WTC11 (cell line): ENCODE measurements around the gene PRKN. TPM values are rescaled to one million over a fixed set of nuclear protein-coding genes. Genes with fewer than 3 reads are reported as not detected.

Source experiments
- ATAC-seq: fragments of 200-7000 bp; cut with Tn5 transposase; 2 replicates; pipeline ENCODE4 v1.10.0; 2021; ENCODE audit warnings: mild to moderate bottlenecking, moderate library complexity
- CTCF ChIA-PET: fragments of 300-600 bp; sonication (Branson Sonifier 250); formaldehyde crosslinking; loops from one replicate; lab custom pipeline; 2021; ENCODE audit warnings: antibody characterized with exemption; lab: Charles Lee
- POLR2A ChIA-PET: fragments of 350-600 bp; sonication (Branson Sonifier 250); formaldehyde crosslinking; loops from one replicate; lab custom pipeline; 2021; ENCODE audit warnings: antibody characterized with exemption; lab: Charles Lee
- DNase-seq: peaks from one replicate; pipeline ENCODE4 v3.0.0; 2021; ENCODE audit warnings: low spot score
- H3K27ac Mint-ChIP-seq: 2 replicates; pipeline ENCODE4 v1.8.0; 2021; ENCODE audit warnings: mixed read lengths
- H3K27me3 Mint-ChIP-seq: 2 replicates; pipeline ENCODE4 v1.8.0; 2021; ENCODE audit warnings: low read depth, mild to moderate bottlenecking, moderate library complexity, mixed read lengths
- H3K36me3 Mint-ChIP-seq: 2 replicates; pipeline ENCODE4 v1.8.0; 2021; ENCODE audit warnings: mixed read lengths
- H3K4me1 Mint-ChIP-seq: 2 replicates; pipeline ENCODE4 v1.8.0; 2022; ENCODE audit warnings: mixed read lengths
- H3K4me3 Mint-ChIP-seq: 2 replicates; pipeline ENCODE4 v1.8.0; 2021; ENCODE audit warnings: mild to moderate bottlenecking, moderate library complexity, mixed read lengths
- H3K9me3 Mint-ChIP-seq: 2 replicates; pipeline ENCODE4 v1.8.0; 2021; ENCODE audit warnings: mixed read lengths
- AR ChIP-seq: fragments of 250-450 bp; sonication (Bioruptor Pico); IDR thresholded peaks from 2 replicates; pipeline ENCODE4 v1.9.0; 2021; ENCODE audit warnings: mild to moderate bottlenecking
- ATF6 ChIP-seq: sonication (generic); formaldehyde crosslinking; IDR thresholded peaks from 2 replicates; pipeline ENCODE4 v1.8.1; 2023; ENCODE audit warnings: mild to moderate bottlenecking, missing genetic modification reagents
- CTCF ChIP-seq: fragments of 200-600 bp; IDR thresholded peaks from 2 replicates; pipeline ENCODE4 v1.8.0; 2022; ENCODE audit warnings: antibody characterized with exemption
- ERG ChIP-seq: fragments of 250-450 bp; sonication (Bioruptor Pico); IDR thresholded peaks from 2 replicates; pipeline ENCODE4 v1.8.0; 2021; ENCODE audit warnings: mild to moderate bottlenecking
- GABPB1 ChIP-seq: sonication (generic); formaldehyde crosslinking; IDR thresholded peaks from 2 replicates; pipeline ENCODE4 v1.8.1; 2023; ENCODE audit warnings: mild to moderate bottlenecking, missing genetic modification reagents
- GRHL2 ChIP-seq: fragments of 250-450 bp; sonication (Bioruptor Pico); IDR thresholded peaks from 2 replicates; pipeline ENCODE4 v1.8.0; 2022; ENCODE audit warnings: mild to moderate bottlenecking, moderate library complexity; ENCODE audit not compliant: insufficient replicate concordance, severe bottlenecking
- HMGA2 ChIP-seq: fragments of 250-450 bp; sonication (Bioruptor Pico); IDR thresholded peaks from 2 replicates; pipeline ENCODE4 v1.4.0; 2021; ENCODE audit warnings: mild to moderate bottlenecking, moderate library complexity
- MYBL2 ChIP-seq: sonication (generic); formaldehyde crosslinking; IDR thresholded peaks from 2 replicates; pipeline ENCODE4 v1.8.1; 2023; ENCODE audit warnings: mild to moderate bottlenecking, moderate library complexity, missing genetic modification reagents
- NFE2L1 ChIP-seq: sonication (generic); formaldehyde crosslinking; IDR thresholded peaks from 2 replicates; pipeline ENCODE4 v1.8.1; 2023; ENCODE audit warnings: missing genetic modification reagents
- NR1H2 ChIP-seq: sonication (generic); formaldehyde crosslinking; IDR thresholded peaks from 2 replicates; pipeline ENCODE4 v1.9.0; 2021; ENCODE audit warnings: mild to moderate bottlenecking, moderate library complexity, missing genetic modification reagents
- PRDM15 ChIP-seq: sonication (generic); formaldehyde crosslinking; IDR thresholded peaks from 2 replicates; pipeline ENCODE4 v1.8.0; 2022; ENCODE audit warnings: missing genetic modification reagents
- PREB ChIP-seq: sonication (generic); formaldehyde crosslinking; IDR thresholded peaks from 2 replicates; pipeline ENCODE4 v1.8.1; 2022; ENCODE audit warnings: mild to moderate bottlenecking, missing genetic modification reagents, moderate library complexity, borderline replicate concordance
- SMAD4 ChIP-seq: sonication (generic); formaldehyde crosslinking; IDR thresholded peaks from 2 replicates; pipeline ENCODE4 v1.8.0; 2022; ENCODE audit warnings: mild to moderate bottlenecking, missing genetic modification reagents
- ZNF425 ChIP-seq: fragments of 250-450 bp; sonication (Bioruptor Pico); conservative IDR thresholded peaks from 2 replicates; pipeline ENCODE4 v1.9.0; 2021; ENCODE audit warnings: mild to moderate bottlenecking
- ZSCAN18 ChIP-seq: fragments of 250-450 bp; sonication (Bioruptor Pico); IDR thresholded peaks from 2 replicates; pipeline ENCODE4 v2.1.2; 2022; ENCODE audit warnings: mild to moderate bottlenecking, moderate library complexity
- total RNA-seq: library from RNA; stranded (reverse); gene quantifications from 3 replicates; pipeline ENCODE4 v1.2.3, GENCODE V29; 2021

Gene PRKN
- total RNA-seq, 1 experiment from 2014 or later = 0.59 TPM

GRCh38 chr6:161318456-161318855 is 1409.1 kb downstream of the PRKN start:
- Mint-ChIP-seq H3K27me3 (no peaks in the 10 kb centered on the region; the same call in 1 of the 2 replicates), H3K9me3 (peaks cover 38% of the 10 kb centered on the region), H3K4me3 (no peak overlapping the region), H3K4me1 (peaks cover 16% of the 10 kb centered on the region), H3K27ac (no peak overlapping the region), H3K36me3 (peaks cover 30% of the 10 kb centered on the region)
- ChIA-PET CTCF (interaction anchor here (1.0 kb wide), 1 partner anchor 52 kb away, joined by 3 read pairs; no protein-coding TSS in a partner anchor), POLR2A (no interaction called here)
- TF ChIP-seq PREB (CRISPR knock-in tag) (no peak), GRHL2 (CRISPR knock-in tag) (no peak), MYBL2 (CRISPR knock-in tag) (no peak), GABPB1 (peak; percentile 92)
- no peak for ATAC-seq
- no peak for DNase-seq

- ATAC-seq = no peak
- Mint-ChIP-seq H3K9me3 (peaks cover 25% of the 10 kb centered on the region), H3K4me1 (peaks cover 16% of the 10 kb centered on the region), H3K36me3 (peaks cover 19% of the 10 kb centered on the region), H3K27ac (no peak overlapping the region), H3K27me3 (peaks cover 2% of the 10 kb centered on the region; the same call in 1 of the 2 replicates), H3K4me3 (no peak overlapping the region)
- TF ChIP-seq AR (CRISPR knock-in tag) = no peak
- no peak for TF ChIP-seq SMAD4
- no peak for TF ChIP-seq ERG (CRISPR knock-in tag)
- no peak for TF ChIP-seq ZNF425 (CRISPR knock-in tag)
- no peak for TF ChIP-seq ZSCAN18 (CRISPR knock-in tag)
- TF ChIP-seq CTCF = no peak
- TF ChIP-seq ATF6 (CRISPR knock-in tag) = no peak
- no peak for TF ChIP-seq NFE2L1
- TF ChIP-seq HMGA2 = no peak
- no peak for TF ChIP-seq GABPB1
- TF ChIP-seq PRDM15 (CRISPR knock-in tag) = no peak
- no peak for TF ChIP-seq PREB (CRISPR knock-in tag)
- no peak for TF ChIP-seq NR1H2
- ChIA-PET POLR2A (no interaction called here), CTCF (no interaction called here)
- DNase-seq = no peak
Observed at GRCh38 chr6:161316531-161316930, 1411.0 kb downstream of the PRKN start.
